ENCODE measurements around the gene GALNT12. TPM values are rescaled to one million over a fixed set of nuclear protein-coding genes. Genes with fewer than 3 reads are reported as not detected.

Gene GALNT12
- total RNA-seq, 6 donors from 2014 or later: 18.2 to 89.1 (median 30.0) TPM

DNA sequence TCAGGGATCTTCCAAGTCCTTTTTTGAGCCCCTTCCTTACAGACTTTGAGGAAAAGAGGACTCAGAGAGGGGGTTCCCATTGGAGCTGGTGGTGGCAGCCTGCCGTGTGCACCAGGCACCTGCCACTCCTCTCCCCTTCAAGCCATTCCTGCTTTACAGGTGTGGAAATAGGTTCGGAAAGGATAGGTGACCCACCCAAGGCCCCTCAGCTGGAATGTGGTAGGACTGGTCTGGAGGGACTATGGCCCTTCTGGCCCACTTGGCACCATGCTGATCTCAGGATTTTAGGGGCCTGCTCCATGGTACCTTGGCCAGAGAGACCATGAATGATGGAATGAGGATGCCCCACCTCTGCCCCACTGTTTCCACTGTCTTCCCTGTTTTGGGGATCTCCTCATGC lies 1.4 kb downstream of the GALNT12 start:
- Histone ChIP-seq H3K27me3 (peaks cover 0 to 6% (median 0%) of the 10 kb centered on the region in 4 donors), H3K4me1 (peaks cover 10 to 36% (median 14%) of the 10 kb centered on the region in 4 donors), H3K9me3 (no peaks in the 10 kb centered on the region), H3K4me3 (peak overlapping the region in 3 of 4 donors; percentile 54 to 65 (median 62)), H3K27ac (peak overlapping the region in 3 of 4 donors; percentile 28 to 68 (median 49)), H3K36me3 (no peaks in the 10 kb centered on the region)
- DNase-seq (no peak), ATAC-seq (ENCODE audit: low FRiP score in 2 of 2) (peak in 1 of 2 donors; percentile 61)
- WGBS, 2 donors: 78 to 94% methylated on average over 2 of the region's 2 CpGs
- TF ChIP-seq POLR2AphosphoS5 (IDR thresholded peaks at IDR 0.05) (no peak), POLR2A (IDR thresholded peaks at IDR 0.05) (no peak), CTCF (IDR thresholded peaks at IDR 0.05) (no peak)

- peak in 1 of 2 donors; percentile 74 for ATAC-seq (ENCODE audit: low FRiP score in 2 of 2)
- peaks cover 10 to 36% (median 14%) of the 10 kb centered on the region in 4 donors for H3K4me1 ChIP-seq
- TF ChIP-seq CTCF (IDR thresholded peaks at IDR 0.05) (no peak), POLR2AphosphoS5 (IDR thresholded peaks at IDR 0.05) (no peak), EP300 (IDR thresholded peaks at IDR 0.05) (no peak), POLR2A (IDR thresholded peaks at IDR 0.05) (no peak)
These were observed 2.0 kb downstream of the GALNT12 start for GRCh38 chr9:98809311-98810101.

GRCh38 chr9:98810102-98810842 lies 2.8 kb downstream of the GALNT12 start:
- peak overlapping the region in 3 of 4 donors; percentile 22 to 46 (median 28) for H3K27ac ChIP-seq
- peaks cover 0 to 6% (median 0%) of the 10 kb centered on the region in 4 donors for H3K27me3 ChIP-seq
- H3K9me3 ChIP-seq: no peaks in the 10 kb centered on the region
- TF ChIP-seq POLR2AphosphoS5 (IDR thresholded peaks at IDR 0.05) (no peak), POLR2A (IDR thresholded peaks at IDR 0.05) (no peak), EP300 (IDR thresholded peaks at IDR 0.05) (no peak), CTCF (IDR thresholded peaks at IDR 0.05) (no peak)
- peaks cover 10 to 36% (median 14%) of the 10 kb centered on the region in 4 donors for H3K4me1 ChIP-seq
- no peaks in the 10 kb centered on the region for H3K36me3 ChIP-seq
- no peak for ATAC-seq (ENCODE audit: low FRiP score in 2 of 2)
- no peak overlapping the region for H3K4me3 ChIP-seq
- DNase-seq: no peak
- 67 to 75% methylated on average over 3 of the region's 3 CpGs for WGBS, 2 donors

More at GRCh38 chr9:98809311-98810101, 2.0 kb downstream of the GALNT12 start:
- no peak for DNase-seq
- H3K36me3 ChIP-seq: no peaks in the 10 kb centered on the region
- peak overlapping the region in 1 of 4 donors; percentile 62 for H3K4me3 ChIP-seq
- WGBS, 2 donors: 69 to 78% methylated on average over 9 of the region's 9 CpGs
- H3K9me3 ChIP-seq: no peaks in the 10 kb centered on the region
- peaks cover 0 to 6% (median 0%) of the 10 kb centered on the region in 4 donors for H3K27me3 ChIP-seq
- H3K27ac ChIP-seq: peak overlapping the region; percentile 22 to 68 (median 38)

DNA sequence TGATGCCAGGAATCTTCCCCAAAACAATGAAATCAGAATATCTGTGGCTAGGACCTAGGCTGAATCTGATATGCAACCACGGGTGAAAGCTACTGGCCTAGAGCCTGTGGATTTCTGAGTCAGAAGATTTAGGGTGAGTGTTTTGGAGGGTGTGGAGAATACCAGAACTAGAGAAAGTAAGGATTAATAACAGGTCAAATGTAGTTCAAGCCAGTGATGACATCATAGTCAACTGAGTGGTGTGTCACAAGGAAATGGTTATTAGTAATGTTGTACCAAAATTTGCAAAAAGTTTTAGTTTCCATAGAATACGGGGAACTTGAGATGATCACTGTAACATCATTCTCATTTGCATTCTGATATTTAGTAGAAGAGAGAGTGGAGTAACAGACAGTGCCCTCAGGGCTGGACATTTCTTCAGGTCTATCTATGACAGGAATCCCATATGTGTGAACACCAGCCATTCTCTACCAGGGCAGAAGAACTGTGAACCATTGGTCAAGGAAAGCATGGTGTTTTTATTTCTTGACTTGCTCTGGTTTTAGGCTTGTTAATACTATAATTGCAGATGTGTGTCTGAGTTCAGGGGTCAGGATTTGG lies 3.7 kb downstream of the GALNT12 start:
- H3K4me1 ChIP-seq: peaks cover 10 to 36% (median 14%) of the 10 kb centered on the region in 4 donors
- ATAC-seq (ENCODE audit: low FRiP score in 2 of 2) (peak in 1 of 2 donors; percentile 83), DNase-seq (no peak)
- H3K27me3 ChIP-seq: peaks cover 0 to 6% (median 0%) of the 10 kb centered on the region in 4 donors
- no peak overlapping the region for H3K4me3 ChIP-seq
- no peak overlapping the region for H3K27ac ChIP-seq
- no peaks in the 10 kb centered on the region for H3K9me3 ChIP-seq
- WGBS, 2 donors: 54 to 72% methylated on average over 2 of the region's 2 CpGs
- no peak for TF ChIP-seq CTCF (IDR thresholded peaks at IDR 0.05)
- no peak for TF ChIP-seq POLR2A (IDR thresholded peaks at IDR 0.05)
- TF ChIP-seq POLR2AphosphoS5 (IDR thresholded peaks at IDR 0.05): no peak
- no peaks in the 10 kb centered on the region for H3K36me3 ChIP-seq

Data from upper lobe of left lung (tissue), 6 donors.